ENCODE results near the gene FCGR3A.

- TF ChIP-seq CTCF (conservative IDR thresholded peaks at IDR 0.05; ENCODE audit: low read depth, low read length) (no peak), EZH2 (IDR thresholded peaks at IDR 0.05; ENCODE audit: low read length, unreplicated experiment) (no peak), EZH2phosphoT487 (IDR thresholded peaks at IDR 0.05; ENCODE audit: borderline replicate concordance, low read length) (no peak)
These were observed 43.9 kb downstream of the FCGR3A start for GRCh38 chr1:161505686-161506085.
